Mononuclear cell (primary cell): ENCODE data around the gene SULT1A4. TPM values are rescaled to one million over a fixed set of nuclear protein-coding genes. Genes with fewer than 3 reads are reported as not detected.

ENCODE experiments used
- total RNA-seq: library from RNA; depleted of rRNA; stranded (reverse); fragments of >200 nt; gene quantifications from one replicate; pipeline ENCODE4 v1.2.3, GENCODE V29; 2012

Gene SULT1A4
- total RNA-seq, 1 donor: 8.1 TPM

Other genes starting within 250 kb of the SULT1A4 start
- gene NPIPB11, start 53.2 kb upstream of the SULT1A4 start, total RNA-seq: 2.8 TPM
- 12.9 TPM for gene BOLA2, start 5.6 kb upstream of the SULT1A4 start, total RNA-seq
- 10.9 TPM for gene SLX1B, start 5.4 kb upstream of the SULT1A4 start, total RNA-seq
- gene NPIPB12, start 46.5 kb downstream of the SULT1A4 start, total RNA-seq: 38.7 TPM
- 29.7 TPM for gene SPN, start 203.3 kb downstream of the SULT1A4 start, total RNA-seq
- gene QPRT, start 219.3 kb downstream of the SULT1A4 start, total RNA-seq: 0.21 TPM